Endothelial cell of hepatic sinusoid (primary cell): ENCODE measurements around the gene PROCR.
"Not testable (repeated sequence)": the region's sequence is repeated elsewhere in the genome, so short reads cannot be mapped to it uniquely, and the experiment has no call there.

ENCODE experiments used
- in situ Hi-C: cut with HindIII; loops from 2 replicates; pipeline ENCODE4 v1.10.0; 2017; ENCODE audit warnings: low sequenced_read_pairs

PROCR gene

GRCh38 chr20:35171753-35172433 is at the start of gene PROCR:
TSS of gene PROCR (plus strand) at chr20:35172072. CDS start at chr20:35172155, 83 bp downstream.
- in situ Hi-C loops: no loop called here

- in situ Hi-C loops: loop anchor here (5.0 kb wide), 1 partner anchor 74 kb away; no protein-coding TSS in a partner anchor
Measured at GRCh38 chr20:35122756-35123405, 49.0 kb upstream of the PROCR start.

- in situ Hi-C loops: no loop called here
Measured at GRCh38 chr20:35125753-35126152, 46.1 kb upstream of the PROCR start.

GRCh38 chr20:35129647-35130069 is 42.2 kb upstream of the PROCR start:
- in situ Hi-C loops: no loop called here

GRCh38 chr20:35131934-35132333 is 39.9 kb upstream of the PROCR start:
- in situ Hi-C loops: no loop called here

- in situ Hi-C loops: no loop called here
Measured at GRCh38 chr20:35133031-35133430, 38.8 kb upstream of the PROCR start.

- in situ Hi-C loops: no loop called here
Measured at GRCh38 chr20:35133735-35134134, 38.1 kb upstream of the PROCR start.

- in situ Hi-C loops: no loop called here
Measured at GRCh38 chr20:35134472-35134871, 37.4 kb upstream of the PROCR start.

- in situ Hi-C loops: no loop called here
Measured at GRCh38 chr20:35134880-35135279, 37.0 kb upstream of the PROCR start.

- in situ Hi-C loops: no loop called here
Measured at GRCh38 chr20:35135867-35136586, 35.8 kb upstream of the PROCR start.

- in situ Hi-C loops: no loop called here
Measured at GRCh38 chr20:35144694-35145093, 27.2 kb upstream of the PROCR start.

GRCh38 chr20:35145141-35145564 is 26.7 kb upstream of the PROCR start:
- in situ Hi-C loops: no loop called here

- in situ Hi-C loops: no loop called here
Measured at GRCh38 chr20:35146299-35146919, 25.5 kb upstream of the PROCR start.

GRCh38 chr20:35146920-35147574 is 24.8 kb upstream of the PROCR start, which contains the start of gene EDEM2:
TSS of gene EDEM2 (minus strand) at chr20:35147336. CDS start at chr20:35147258, 78 bp downstream.
- in situ Hi-C loops: no loop called here

GRCh38 chr20:35147575-35148071 is 24.2 kb upstream of the PROCR start:
- in situ Hi-C loops: not testable (repeated sequence)

- in situ Hi-C loops: no loop called here
Measured at GRCh38 chr20:35150846-35151579, 20.9 kb upstream of the PROCR start.

- in situ Hi-C loops: no loop called here
Measured at GRCh38 chr20:35151736-35152135, 20.1 kb upstream of the PROCR start.

- in situ Hi-C loops: no loop called here
Measured at GRCh38 chr20:35155936-35156335, 15.9 kb upstream of the PROCR start.

- in situ Hi-C loops: no loop called here
Measured at GRCh38 chr20:35156978-35157377, 14.9 kb upstream of the PROCR start.

GRCh38 chr20:35160341-35160740 is 11.5 kb upstream of the PROCR start:
- in situ Hi-C loops: loop anchor here (5.0 kb wide), 1 partner anchor 47 kb away; no protein-coding TSS in a partner anchor
